A673 (cell line): ENCODE data around the gene PUM1.

Experiments
- EZH2 ChIP-seq: fragments of 200-600 bp; sonication (generic); IDR thresholded peaks from 2 replicates; pipeline ENCODE4 v1.6.1; 2017; ENCODE audit warnings: borderline replicate concordance, low read depth, mild to moderate bottlenecking, mixed read lengths, antibody characterized with exemption, low read length; ENCODE audit not compliant: poor library complexity, severe bottlenecking
- TF ChIP-seq, protein P1 (sequence below): fragments of 300-800, 200-600 bp; sonication (generic); conservative IDR thresholded peaks from 2 replicates; pipeline ENCODE4 v1.5.1; 2017; ENCODE audit warnings: low read depth, mild to moderate bottlenecking, antibody characterized with exemption, low read length, moderate library complexity, mixed read lengths

DNA sequence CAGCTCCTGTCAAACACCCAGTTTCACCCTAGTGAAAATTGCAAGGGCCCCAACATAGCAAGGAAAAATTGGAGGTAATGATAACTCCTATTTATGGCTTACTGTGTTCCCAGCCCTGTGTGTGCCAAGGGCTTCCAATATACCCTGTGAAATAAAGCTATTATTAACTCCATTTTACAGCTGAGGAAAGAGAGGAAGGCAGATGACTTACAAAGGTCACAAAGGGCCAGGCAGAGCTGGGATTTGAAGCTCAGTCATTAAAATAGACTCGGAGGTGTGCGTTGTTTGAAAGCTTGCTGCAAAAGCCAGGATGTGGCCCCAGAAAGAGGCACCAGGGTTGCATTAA lies 136.8 kb downstream of the PUM1 start:
- TF ChIP-seq, protein P1, sequence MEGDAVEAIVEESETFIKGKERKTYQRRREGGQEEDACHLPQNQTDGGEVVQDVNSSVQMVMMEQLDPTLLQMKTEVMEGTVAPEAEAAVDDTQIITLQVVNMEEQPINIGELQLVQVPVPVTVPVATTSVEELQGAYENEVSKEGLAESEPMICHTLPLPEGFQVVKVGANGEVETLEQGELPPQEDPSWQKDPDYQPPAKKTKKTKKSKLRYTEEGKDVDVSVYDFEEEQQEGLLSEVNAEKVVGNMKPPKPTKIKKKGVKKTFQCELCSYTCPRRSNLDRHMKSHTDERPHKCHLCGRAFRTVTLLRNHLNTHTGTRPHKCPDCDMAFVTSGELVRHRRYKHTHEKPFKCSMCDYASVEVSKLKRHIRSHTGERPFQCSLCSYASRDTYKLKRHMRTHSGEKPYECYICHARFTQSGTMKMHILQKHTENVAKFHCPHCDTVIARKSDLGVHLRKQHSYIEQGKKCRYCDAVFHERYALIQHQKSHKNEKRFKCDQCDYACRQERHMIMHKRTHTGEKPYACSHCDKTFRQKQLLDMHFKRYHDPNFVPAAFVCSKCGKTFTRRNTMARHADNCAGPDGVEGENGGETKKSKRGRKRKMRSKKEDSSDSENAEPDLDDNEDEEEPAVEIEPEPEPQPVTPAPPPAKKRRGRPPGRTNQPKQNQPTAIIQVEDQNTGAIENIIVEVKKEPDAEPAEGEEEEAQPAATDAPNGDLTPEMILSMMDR: no peak
- TF ChIP-seq EZH2: no peak
